B cell (primary cell): Measurements from ENCODE around the gene C10orf143. TPM values are rescaled to one million over a fixed set of nuclear protein-coding genes. Genes with fewer than 3 reads are reported as not detected.

Experiments used
- ATAC-seq: fragments of 200-7000 bp; cut with Tn5 transposase; one replicate; pipeline ENCODE4 v1.10.0; 2021; ENCODE audit warnings: low read depth, mild to moderate bottlenecking, moderate number of reproducible peaks, moderate library complexity
- CTCF ChIA-PET: fragments of 350-600 bp; sonication (Branson Sonifier 250); formaldehyde crosslinking; loops from one replicate; lab custom pipeline; 2021; ENCODE audit warnings: antibody characterized with exemption, inconsistent platforms; lab: Charles Lee
- POLR2A ChIA-PET: fragments of 350-600 bp; sonication (Branson Sonifier 250); formaldehyde crosslinking; loops from one replicate; lab custom pipeline; 2021; ENCODE audit warnings: antibody characterized with exemption; lab: Charles Lee
- DNase-seq: peaks from one replicate; pipeline ENCODE4 v3.0.0; 2013
- H2AFZ ChIP-seq: 2 replicates; pipeline ENCODE4 v1.6.1; 2012; ENCODE audit warnings: mild to moderate bottlenecking, low read depth, low read length; ENCODE audit not compliant: insufficient read depth, poor library complexity, severe bottlenecking
- H3K27ac ChIP-seq, 2 donors: 1 replicate in 1 of 2; 2 replicates in 1 of 2; pipeline ENCODE4 v1.5.1; 2012 to 2013; ENCODE audit warnings: low read length in 2 of 2, mild to moderate bottlenecking in 2 of 2, moderate library complexity in 1 of 2
- H3K27me3 ChIP-seq, 4 experiments: fragments of 200-600 bp in 1 of 4; sonication (generic) in 1 of 4; replicated peaks in 1 of 4; 1 replicate in 2 of 4; 2 replicates in 2 of 4; pipeline versions ENCODE4 v1.6.1 to v1.7.0; 2013 to 2016; ENCODE audit warnings: low read length in 3 of 4, mild to moderate bottlenecking in 2 of 4, mixed read lengths in 1 of 4, moderate library complexity in 1 of 4; ENCODE audit not compliant: insufficient read depth in 4 of 4, control insufficient read depth in 3 of 4; ENCODE audit errors: control extremely low read depth in 1 of 4
- H3K36me3 ChIP-seq, 2 experiments: replicated peaks in 1 of 2; 1 replicate in 1 of 2; 2 replicates in 1 of 2; pipeline versions ENCODE4 v1.6.1 to v1.7.1; 2013; ENCODE audit warnings: low read length in 1 of 2; ENCODE audit not compliant: insufficient read depth in 2 of 2, control insufficient read depth in 1 of 2; ENCODE audit errors: control extremely low read depth in 1 of 2, extremely low read depth in 1 of 2
- H3K4me1 ChIP-seq, 2 donors: fragments of 200-600 bp in 1 of 2; sonication (generic) in 1 of 2; 1 replicate in 1 of 2; 2 replicates in 1 of 2; pipeline versions ENCODE4 v1.5.1 to v1.6.1; 2013 to 2017; ENCODE audit warnings: low read length in 2 of 2; ENCODE audit not compliant: control insufficient read depth in 2 of 2, insufficient read depth in 2 of 2
- H3K4me2 ChIP-seq: replicated peaks from 2 replicates; pipeline ENCODE3; 2012; ENCODE audit warnings: mild to moderate bottlenecking, low read depth, low read length; ENCODE audit not compliant: poor library complexity, severe bottlenecking
- H3K4me3 ChIP-seq, 5 experiments: fragments of 200-600 bp in 1 of 5; sonication (generic) in 1 of 5; 1 replicate in 3 of 5; 2 replicates in 2 of 5; pipeline versions ENCODE4 v1.5.1 to v1.7.0; 2011 to 2016; ENCODE audit warnings: low read length in 4 of 5, mild to moderate bottlenecking in 4 of 5, low read depth in 2 of 5, control low read depth in 1 of 5, moderate library complexity in 1 of 5; ENCODE audit not compliant: insufficient read depth in 1 of 5; ENCODE audit errors: control extremely low read depth in 1 of 5, extremely low read depth in 1 of 5
- H3K79me2 ChIP-seq: fragments of 200-600 bp; sonication (generic); one replicate; pipeline ENCODE4 v1.6.0; 2016; ENCODE audit warnings: low read length; ENCODE audit not compliant: control insufficient read depth, insufficient read depth
- H3K9ac ChIP-seq: fragments of 200-600 bp; sonication (generic); 2 replicates; pipeline ENCODE4 v1.6.1; 2017; ENCODE audit warnings: mild to moderate bottlenecking, low read length, moderate library complexity
- H3K9me3 ChIP-seq, 3 donors: one replicate each; pipeline versions ENCODE4 v1.6.1 to v1.7.1; 2013; ENCODE audit warnings: low read length in 2 of 3; ENCODE audit not compliant: control insufficient read depth in 2 of 3, insufficient read depth in 1 of 3; ENCODE audit errors: control extremely low read depth in 1 of 3
- H4K20me1 ChIP-seq: 2 replicates; pipeline ENCODE4 v1.6.0; 2012; ENCODE audit warnings: mild to moderate bottlenecking, low read length; ENCODE audit not compliant: insufficient read depth, control insufficient read depth, poor library complexity, severe bottlenecking
- H3K27ac Mint-ChIP-seq: one replicate; pipeline ENCODE4 v1.8.0; 2021; ENCODE audit warnings: mixed read lengths
- H3K27me3 Mint-ChIP-seq: one replicate; pipeline ENCODE4 v1.8.0; 2021; ENCODE audit warnings: mixed read lengths
- H3K4me1 Mint-ChIP-seq: one replicate; pipeline ENCODE4 v1.8.0; 2021; ENCODE audit warnings: mixed read lengths
- H3K4me3 Mint-ChIP-seq: one replicate; pipeline ENCODE4 v1.8.0; 2021; ENCODE audit warnings: mixed read lengths
- H3K9me3 Mint-ChIP-seq: one replicate; pipeline ENCODE4 v1.8.0; 2022; ENCODE audit warnings: mixed read lengths; ENCODE audit not compliant: insufficient read depth
- EZH2 ChIP-seq: IDR thresholded peaks from 2 replicates; pipeline ENCODE4 v1.6.1; 2012; ENCODE audit warnings: borderline replicate concordance, low read depth, mild to moderate bottlenecking, moderate library complexity, low read length; ENCODE audit not compliant: insufficient read depth, poor library complexity, severe bottlenecking
- WGBS: methylation state at CpG from one replicate; pipeline ENCODE4 v1.1.5; 2013; ENCODE audit warnings: missing lambda C conversion rate; ENCODE audit not compliant: insufficient coverage; 5-methylcytosine and 5-hydroxymethylcytosine counted together
- intact Hi-C: fragments of 100-400 bp; cut with micrococcal nuclease; formaldehyde crosslinking; loops from one replicate; pipeline ENCODE4 v1.10.0; 2022
- polyA plus RNA-seq: library from polyadenylated mRNA; depleted of rRNA; stranded (reverse); fragments of >200 nt; gene quantifications from 2 replicates; pipeline ENCODE4 v1.2.3, GENCODE V29; 2012
- total RNA-seq, 2 donors: library from RNA; stranded (reverse); fragments of 120-200 nt in 1 of 2; gene quantifications; 1 replicate in 1 of 2; 2 replicates in 1 of 2; pipeline versions ENCODE4 v1.2.3 to v1.2.4, GENCODE V29; 2013 to 2022
- TF ChIP-seq, protein P1 (sequence below): fragments of 200-600 bp; IDR thresholded peaks from one replicate; pipeline ENCODE4 v1.8.0; 2022; ENCODE audit warnings: antibody characterized with exemption, mild to moderate bottlenecking

C10orf143 gene
- total and polyA plus RNA-seq, 2 donors (not counting 1 experiment from before 2014, with no cell fraction given): 9.1 to 12.8 TPM

DNA sequence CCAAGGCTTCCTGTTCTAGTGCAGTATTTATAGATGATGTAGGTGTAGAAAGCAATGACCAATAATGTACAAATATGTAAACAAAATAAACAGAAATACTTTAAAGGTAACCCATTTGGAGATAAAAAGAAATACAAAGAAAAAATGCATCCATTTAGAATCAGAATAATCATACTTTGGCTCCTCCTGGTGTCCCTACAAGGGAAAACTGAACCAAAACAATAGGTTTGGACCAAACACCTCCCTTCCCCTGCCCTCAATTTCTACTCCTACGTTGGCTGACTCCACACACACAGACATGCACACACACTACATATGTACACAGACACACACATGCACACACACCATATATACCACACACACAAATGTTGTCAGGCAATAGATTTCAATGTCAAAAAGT is 36.0 kb downstream of the C10orf143 start:
- H4K20me1 ChIP-seq: no peaks in the 10 kb centered on the region
- H3K4me3 ChIP-seq: no peak overlapping the region
- no peaks in the 10 kb centered on the region for H3K79me2 ChIP-seq
- no peak overlapping the region for H3K27ac Mint-ChIP-seq
- H3K27me3 Mint-ChIP-seq: no peaks in the 10 kb centered on the region
- TF ChIP-seq, protein P1, sequence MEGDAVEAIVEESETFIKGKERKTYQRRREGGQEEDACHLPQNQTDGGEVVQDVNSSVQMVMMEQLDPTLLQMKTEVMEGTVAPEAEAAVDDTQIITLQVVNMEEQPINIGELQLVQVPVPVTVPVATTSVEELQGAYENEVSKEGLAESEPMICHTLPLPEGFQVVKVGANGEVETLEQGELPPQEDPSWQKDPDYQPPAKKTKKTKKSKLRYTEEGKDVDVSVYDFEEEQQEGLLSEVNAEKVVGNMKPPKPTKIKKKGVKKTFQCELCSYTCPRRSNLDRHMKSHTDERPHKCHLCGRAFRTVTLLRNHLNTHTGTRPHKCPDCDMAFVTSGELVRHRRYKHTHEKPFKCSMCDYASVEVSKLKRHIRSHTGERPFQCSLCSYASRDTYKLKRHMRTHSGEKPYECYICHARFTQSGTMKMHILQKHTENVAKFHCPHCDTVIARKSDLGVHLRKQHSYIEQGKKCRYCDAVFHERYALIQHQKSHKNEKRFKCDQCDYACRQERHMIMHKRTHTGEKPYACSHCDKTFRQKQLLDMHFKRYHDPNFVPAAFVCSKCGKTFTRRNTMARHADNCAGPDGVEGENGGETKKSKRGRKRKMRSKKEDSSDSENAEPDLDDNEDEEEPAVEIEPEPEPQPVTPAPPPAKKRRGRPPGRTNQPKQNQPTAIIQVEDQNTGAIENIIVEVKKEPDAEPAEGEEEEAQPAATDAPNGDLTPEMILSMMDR: no peak
- TF ChIP-seq EZH2: no peak
- ATAC-seq (no peak), DNase-seq (no peak)
- POLR2A ChIA-PET: no interaction called here
- intact Hi-C loops: no loop called here
- no peak overlapping the region for H2AFZ ChIP-seq
- no peak overlapping the region for H3K4me3 Mint-ChIP-seq
- peaks cover 5% of the 10 kb centered on the region for H3K9me3 Mint-ChIP-seq
- no peaks in the 10 kb centered on the region for H3K4me1 ChIP-seq
- H3K9me3 ChIP-seq: peaks cover 0 to 7% (median 5%) of the 10 kb centered on the region in 3 donors
- H3K27ac ChIP-seq: no peak overlapping the region
- no peaks in the 10 kb centered on the region for H3K27me3 ChIP-seq
- CTCF ChIA-PET: no interaction called here
- WGBS: 100% methylated on average over 1 of the region's 1 CpG
- H3K9ac ChIP-seq: no peak overlapping the region
- H3K4me2 ChIP-seq: no peak overlapping the region
- H3K4me1 Mint-ChIP-seq: no peaks in the 10 kb centered on the region
- peaks cover 0 to 3% of the 10 kb centered on the region in 2 experiments for H3K36me3 ChIP-seq

DNA sequence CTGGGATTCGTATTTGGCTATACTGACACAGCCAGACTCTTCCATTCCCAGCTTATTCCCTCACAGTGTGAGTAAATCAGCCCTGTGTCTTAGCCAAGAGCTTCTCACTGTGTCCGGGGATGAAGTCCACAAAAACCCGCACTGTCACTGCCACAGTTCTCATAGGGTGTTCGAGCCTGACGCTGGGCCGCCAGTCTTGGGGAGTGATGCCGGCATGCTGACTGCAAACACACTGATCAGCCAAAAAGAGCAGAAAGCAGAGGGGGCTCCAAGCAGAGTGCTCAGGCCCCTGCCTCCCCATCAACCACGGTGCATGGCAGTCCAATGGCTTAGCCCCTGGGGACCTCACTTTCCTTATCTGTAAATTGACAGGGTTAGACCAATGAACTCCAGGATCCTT is 36.7 kb downstream of the C10orf143 start:
- DNase-seq: no peak
- no peak overlapping the region for H3K4me2 ChIP-seq
- H3K27ac Mint-ChIP-seq: no peak overlapping the region
- 97% methylated on average over 8 of the region's 8 CpGs for WGBS
- no peak overlapping the region for H3K4me3 ChIP-seq
- no peaks in the 10 kb centered on the region for H3K27me3 Mint-ChIP-seq
- no peak overlapping the region for H2AFZ ChIP-seq
- ChIA-PET POLR2A (no interaction called here), CTCF (interaction anchor here (1.2 kb wide), 1 partner anchor 10 kb away, joined by 3 read pairs; no protein-coding TSS in a partner anchor)
- no peaks in the 10 kb centered on the region for H3K4me1 ChIP-seq
- no peak for ATAC-seq
- no peaks in the 10 kb centered on the region for H4K20me1 ChIP-seq
- no peaks in the 10 kb centered on the region for H3K79me2 ChIP-seq
- no peak overlapping the region for H3K4me3 Mint-ChIP-seq
- no peaks in the 10 kb centered on the region for H3K27me3 ChIP-seq
- H3K27ac ChIP-seq: no peak overlapping the region
- intact Hi-C loops: no loop called here
- H3K4me1 Mint-ChIP-seq: no peaks in the 10 kb centered on the region
- no peak for TF ChIP-seq EZH2
- TF ChIP-seq, protein P1: no peak
- peaks cover 5% of the 10 kb centered on the region for H3K9me3 Mint-ChIP-seq
- peaks cover 0 to 7% (median 5%) of the 10 kb centered on the region in 3 donors for H3K9me3 ChIP-seq
- no peak overlapping the region for H3K9ac ChIP-seq
- H3K36me3 ChIP-seq: peaks cover 0 to 3% of the 10 kb centered on the region in 2 experiments
